ENCODE data around the gene PRKD1.

The PRKD1 gene

DNA sequence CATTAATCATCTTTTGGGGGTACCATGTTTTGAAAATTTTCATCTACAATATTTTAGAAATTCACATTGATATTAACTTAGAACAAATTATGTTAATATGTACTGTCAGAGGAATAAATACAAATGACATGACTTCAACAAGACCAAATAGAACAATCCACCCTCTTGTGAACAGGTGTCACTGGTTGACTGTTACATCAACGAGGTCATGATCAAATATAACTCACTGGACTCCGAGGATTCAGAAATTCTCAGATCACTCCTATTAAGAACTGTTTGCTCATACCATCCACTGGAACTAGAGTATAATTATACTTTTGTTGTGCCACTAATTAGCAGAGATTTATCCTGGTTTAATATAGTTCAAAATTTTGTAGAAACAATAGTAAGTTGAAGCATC lies 318.8 kb downstream of the PRKD1 start:
- no peak for DNase-seq (ENCODE audit: low read depth)

DNA sequence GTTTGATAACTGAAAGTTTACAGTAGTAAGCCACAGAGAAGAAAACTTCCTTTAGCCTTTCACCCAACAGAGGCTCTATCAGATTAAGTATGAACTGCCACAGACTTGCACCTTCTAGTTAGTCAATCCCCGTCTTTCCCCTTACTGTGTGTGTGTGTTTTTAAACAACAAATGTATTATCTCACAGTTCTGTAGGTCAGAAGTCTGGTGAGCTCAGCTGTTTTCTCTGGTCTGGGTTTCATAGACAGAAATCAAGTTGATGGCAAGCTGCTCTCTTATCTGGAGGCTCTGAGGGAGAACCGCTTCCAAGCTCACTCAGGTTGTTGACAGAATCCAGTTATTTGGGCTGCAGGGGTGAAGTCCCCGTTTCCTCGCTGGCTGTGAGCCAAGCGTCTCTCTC lies 320.5 kb downstream of the PRKD1 start:
- no peak for DNase-seq (ENCODE audit: low read depth)

DNA sequence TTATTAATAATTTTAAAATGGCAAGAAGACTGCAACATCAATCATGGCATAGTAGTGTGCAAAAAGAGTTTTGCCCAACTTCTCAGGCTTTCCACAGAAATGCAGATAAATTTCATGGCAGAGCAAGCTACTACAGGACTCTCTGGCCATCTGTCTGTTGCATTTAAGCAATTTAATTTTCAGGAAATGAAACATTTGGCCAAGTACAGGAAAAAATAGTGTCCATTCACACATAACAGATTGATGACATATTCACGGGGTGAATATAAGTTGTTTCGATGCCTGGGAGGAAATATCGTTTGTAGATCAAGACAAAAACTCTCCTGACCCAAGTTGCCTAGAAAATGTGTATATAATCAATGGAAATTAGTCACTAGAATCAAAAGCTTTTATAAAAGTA lies 324.0 kb downstream of the PRKD1 start:
- DNase-seq (ENCODE audit: low read depth) = no peak

DNA sequence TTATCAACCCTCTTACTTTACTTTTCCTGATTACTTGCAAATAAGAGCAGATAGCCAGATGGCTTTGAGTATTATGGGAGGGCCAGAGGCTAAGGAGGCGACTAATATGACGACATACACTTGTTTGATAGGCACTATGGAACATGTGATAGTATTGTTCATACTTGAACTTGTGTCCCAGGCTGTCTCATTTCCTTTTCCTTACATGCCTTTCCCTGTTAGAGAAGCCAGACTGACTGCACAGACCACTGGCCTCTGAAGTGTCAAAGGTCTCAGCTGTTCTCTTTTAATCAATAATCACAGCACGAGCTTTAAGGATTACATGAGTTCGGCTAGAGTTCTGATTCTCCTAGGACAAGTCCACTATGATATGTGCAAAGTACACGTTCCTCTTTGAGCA lies 326.0 kb downstream of the PRKD1 start:
- no peak for DNase-seq (ENCODE audit: low read depth)

DNA sequence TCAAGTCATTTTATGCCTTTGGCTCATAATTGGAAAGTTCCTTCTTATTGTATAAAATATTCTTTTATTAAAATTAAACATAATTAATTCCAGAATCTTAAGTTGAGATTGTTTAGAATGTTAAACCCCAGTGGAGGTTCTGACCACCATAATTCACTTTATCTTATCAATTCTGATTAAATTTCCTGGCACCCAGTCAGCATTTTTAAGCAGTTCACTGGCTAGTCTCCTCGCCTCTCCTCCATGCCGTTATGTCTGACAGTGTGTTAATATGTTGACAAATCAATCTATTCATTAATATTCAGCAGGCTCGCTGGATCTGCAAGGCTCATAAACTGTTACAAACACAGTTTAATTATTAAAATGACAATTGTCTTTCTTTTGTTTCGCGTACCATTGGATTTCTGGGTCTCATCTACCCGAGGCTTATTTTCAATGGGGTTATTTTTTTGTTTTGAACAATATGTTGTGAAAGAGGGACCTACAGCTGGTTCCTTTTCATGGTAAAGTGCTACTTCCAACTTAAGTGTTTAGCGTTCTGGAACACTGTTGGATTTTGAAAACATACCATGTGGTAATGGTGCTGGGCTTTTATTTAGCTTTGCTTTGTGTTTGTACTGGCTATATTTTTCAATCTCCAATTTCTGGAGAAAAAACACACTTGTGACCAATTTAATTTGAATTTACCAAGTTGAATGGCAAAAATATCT lies 339.7 kb downstream of the PRKD1 start:
- DNase-seq (ENCODE audit: low read depth) = no peak

DNA sequence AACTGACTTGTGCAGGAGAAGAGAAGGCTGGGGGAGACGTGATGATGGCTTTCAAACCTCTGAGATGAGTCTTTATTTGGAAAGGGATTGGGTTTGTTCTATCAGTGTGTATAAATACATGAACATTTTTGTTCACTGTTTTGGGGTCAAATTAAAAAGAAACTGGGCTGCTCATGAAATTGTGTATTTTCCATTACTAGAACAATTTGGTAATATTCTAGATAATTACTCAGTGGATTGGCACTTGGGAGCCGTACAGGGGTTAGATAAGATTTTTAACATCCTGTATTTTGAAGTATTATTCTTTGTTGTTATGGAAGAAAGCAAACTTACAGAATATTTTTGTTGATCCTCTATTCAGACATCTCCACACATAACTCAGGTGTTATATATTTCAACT lies 340.6 kb downstream of the PRKD1 start:
- no peak for DNase-seq (ENCODE audit: low read depth)

DNA sequence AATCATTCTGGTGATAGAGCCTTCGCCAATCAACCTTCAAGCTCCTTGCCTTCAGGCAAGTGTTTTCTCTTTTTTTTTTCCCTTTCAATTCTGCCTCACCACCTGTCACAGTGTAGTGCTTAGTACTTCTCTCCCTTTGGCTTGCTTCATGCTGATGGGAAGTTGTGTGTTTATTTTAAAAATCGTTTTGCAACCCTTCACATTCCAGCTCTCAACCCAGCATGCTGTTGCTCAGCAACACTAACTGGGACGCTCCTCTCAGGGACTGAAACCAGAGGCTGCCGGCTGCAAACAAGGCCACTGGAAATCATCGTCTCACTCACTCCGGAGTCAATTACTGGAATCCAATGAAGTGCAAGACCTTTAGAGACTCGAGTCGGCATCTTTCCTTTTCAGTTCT lies 342.7 kb downstream of the PRKD1 start:
- DNase-seq (ENCODE audit: low read depth) = peak; percentile 89

DNA sequence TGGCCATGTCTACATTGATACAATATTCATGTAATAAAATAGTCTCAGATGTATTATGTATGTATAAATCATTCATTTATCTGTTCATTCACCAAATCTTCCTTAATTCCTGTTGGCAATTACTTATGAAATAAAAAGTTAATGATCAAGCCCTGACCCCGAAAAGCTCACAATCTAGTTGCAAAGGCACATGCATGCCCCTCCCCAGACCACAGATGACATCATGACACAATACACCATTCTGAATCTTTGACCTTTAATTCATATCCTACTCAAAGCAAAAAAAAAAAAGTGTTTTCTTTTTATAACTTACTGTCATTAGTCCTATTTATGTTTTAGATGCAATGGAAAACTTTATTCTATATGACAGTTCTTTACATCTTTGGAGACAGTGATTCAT lies 346.9 kb downstream of the PRKD1 start:
- DNase-seq (ENCODE audit: low read depth) = no peak

DNA sequence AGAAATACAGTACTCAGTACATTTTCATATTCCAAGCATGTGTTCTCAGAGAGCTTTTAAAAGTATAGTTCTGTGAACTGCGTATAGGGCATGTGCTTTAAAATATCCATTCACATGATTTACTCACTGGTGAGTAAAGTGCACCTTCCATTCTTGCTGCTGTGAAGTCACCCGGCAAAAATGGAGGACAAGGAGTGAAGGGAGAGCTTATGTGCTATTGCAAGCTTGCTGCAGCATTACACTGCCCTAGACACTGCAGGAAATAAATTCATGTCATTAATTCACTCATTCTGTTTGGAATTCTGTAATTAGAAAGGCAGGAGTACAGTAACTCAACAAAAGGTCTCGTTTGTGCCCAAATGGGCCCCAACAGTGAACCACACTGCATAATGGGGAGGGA lies 347.8 kb downstream of the PRKD1 start:
- no peak for DNase-seq (ENCODE audit: low read depth)

DNA sequence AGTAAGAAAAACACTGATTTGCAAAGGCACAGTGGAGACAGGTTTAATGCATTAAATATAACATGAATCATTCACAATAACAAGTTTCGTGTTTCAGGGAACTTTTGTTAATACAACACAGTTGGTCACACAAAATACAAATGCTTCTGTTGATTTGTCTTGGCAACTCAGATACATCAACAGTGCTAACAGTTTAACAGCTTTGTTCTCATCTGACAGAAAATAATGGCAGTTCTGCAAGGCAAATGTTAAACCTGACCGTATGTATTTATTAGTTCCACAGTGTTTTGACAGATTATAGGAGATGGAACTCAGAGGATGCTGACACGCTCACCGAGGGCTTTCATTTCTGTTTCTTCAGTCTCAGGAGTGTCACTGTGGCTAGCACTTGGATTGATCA lies 350.7 kb downstream of the PRKD1 start:
- DNase-seq (ENCODE audit: low read depth) = no peak

DNA sequence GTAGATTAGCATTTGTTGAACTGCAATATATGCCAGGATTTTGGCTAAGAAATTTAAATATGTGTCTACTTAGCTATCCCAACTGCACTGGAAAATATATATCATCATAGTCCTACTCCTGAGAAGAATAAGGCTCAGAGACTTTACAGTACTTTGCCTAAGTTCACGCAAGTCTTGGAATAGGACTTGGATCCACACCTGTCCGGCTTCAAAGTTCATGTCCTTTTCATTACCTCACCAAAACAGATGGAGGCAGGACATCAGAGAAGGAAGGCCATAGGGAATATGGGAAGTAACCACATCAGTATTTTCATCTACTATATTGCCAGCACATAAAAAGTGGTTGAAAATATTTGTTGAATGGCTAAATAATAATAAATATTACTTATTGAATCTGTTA lies 358.5 kb downstream of the PRKD1 start:
- no peak for DNase-seq (ENCODE audit: low read depth)

DNA sequence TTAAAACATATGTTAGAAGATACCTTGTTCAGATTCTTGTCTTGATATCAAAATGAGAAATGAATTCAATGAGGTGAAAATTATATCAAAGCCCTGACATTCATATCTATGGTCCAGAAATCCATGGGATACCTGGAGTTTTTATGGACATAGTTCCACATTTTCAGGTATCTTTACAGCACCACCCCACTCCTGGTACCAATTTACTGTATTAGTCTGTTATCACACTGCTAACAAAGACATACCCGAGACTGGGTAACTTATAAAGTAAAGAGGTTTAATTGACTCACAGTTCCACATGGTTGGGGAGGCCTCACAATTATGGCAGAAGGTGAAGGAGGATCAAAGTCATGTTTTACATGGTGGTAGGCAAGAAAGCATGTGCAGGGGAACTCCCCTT lies 361.5 kb downstream of the PRKD1 start:
- DNase-seq (ENCODE audit: low read depth) = no peak

DNA sequence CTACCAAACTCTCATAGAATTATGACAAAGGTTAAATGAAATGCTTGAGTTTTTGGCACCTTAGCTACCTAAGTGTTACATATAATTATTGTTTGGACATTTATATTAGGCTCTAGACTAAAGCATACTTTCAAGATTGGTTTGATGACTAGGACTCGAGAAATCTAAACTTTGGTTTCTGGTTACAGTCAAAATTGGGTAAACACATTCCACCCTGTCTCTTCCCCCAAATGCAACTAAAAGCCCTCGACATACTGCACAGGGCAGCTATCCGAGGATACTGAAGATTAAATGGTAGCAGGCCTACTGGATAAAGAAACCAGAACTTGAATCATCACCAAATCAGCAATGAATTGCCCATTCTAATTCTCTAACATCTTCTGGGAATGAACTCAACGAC lies 369.1 kb downstream of the PRKD1 start:
- peak; percentile 27 for DNase-seq (ENCODE audit: low read depth)

DNA sequence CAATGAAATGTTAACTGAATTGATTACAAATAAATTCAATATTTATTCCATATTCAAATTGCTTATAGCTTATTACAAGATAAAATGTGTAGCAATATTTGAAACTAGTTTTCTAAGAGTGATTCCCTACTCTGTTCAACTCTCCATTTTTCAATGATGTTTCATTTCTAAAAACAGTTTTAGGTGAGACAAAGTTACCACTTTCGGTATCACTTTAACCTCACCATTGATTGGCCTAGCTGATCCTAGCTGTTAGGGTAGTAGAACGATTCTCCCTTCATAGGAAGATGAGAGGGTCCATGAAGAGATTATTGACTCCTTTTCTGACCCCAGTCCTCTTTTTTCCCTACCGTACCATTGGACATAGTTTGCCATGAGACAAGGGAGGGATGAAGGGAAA lies 373.3 kb downstream of the PRKD1 start:
- DNase-seq (ENCODE audit: low read depth) = no peak

DNA sequence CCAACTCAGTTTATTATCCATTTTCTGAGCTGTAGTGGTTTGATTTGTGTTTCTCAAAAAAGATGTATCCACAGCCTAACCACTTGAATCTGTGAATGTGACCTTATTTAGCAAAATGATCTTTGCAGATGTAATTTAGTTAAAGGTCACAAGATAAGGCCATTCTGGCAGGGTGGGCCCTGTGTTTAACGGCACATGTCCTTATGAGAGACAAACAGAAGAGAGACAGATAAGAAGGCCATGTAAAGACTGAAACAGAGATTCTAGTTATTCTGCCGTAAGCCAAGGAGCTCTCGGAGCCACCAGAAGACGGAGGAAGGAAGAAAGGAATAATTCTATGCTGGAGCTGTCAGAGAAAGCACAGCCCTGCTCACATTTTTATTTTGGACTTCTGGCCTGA lies 374.2 kb downstream of the PRKD1 start:
- no peak for DNase-seq (ENCODE audit: low read depth)

DNA sequence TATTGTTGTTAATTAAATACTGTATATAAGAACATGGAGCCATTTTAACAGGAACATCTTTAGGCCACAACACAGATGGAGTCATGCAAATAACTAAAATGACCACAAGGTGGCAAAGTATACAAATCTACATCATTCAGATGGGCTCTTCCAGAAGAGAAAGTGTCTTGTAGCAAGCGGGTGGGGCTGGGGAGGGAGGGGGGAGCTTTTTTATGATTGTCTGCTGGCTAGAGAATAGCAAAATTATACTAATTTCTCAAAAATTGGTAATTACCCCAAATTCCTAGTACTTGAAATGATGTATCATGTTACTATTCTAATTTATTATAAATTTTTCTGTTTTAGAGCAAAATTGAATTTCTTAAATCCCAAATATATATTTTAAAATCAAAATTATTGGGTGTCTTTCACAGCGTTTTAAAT lies 378.7 kb downstream of the PRKD1 start:
- peak; percentile 55 for DNase-seq (ENCODE audit: low read depth)

DNA sequence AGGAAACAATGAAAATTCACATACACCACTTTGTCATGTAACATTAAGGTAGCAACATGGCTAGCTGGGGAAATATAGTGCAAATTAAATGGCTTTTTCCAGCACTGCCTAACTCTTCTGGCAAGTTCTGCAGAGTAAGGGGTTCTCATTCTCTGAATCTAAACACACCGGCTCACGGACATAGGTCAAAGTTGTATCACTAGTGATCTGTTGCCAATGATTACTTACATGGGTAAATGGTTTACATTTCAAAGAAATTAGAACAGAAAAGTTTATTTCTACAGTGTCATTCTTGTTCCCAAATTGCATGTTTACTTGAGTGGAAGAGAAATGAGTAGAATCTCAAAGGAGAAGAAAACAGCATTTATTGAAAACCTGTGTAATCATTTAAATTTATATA lies 381.9 kb downstream of the PRKD1 start:
- DNase-seq (ENCODE audit: low read depth) = no peak

DNA sequence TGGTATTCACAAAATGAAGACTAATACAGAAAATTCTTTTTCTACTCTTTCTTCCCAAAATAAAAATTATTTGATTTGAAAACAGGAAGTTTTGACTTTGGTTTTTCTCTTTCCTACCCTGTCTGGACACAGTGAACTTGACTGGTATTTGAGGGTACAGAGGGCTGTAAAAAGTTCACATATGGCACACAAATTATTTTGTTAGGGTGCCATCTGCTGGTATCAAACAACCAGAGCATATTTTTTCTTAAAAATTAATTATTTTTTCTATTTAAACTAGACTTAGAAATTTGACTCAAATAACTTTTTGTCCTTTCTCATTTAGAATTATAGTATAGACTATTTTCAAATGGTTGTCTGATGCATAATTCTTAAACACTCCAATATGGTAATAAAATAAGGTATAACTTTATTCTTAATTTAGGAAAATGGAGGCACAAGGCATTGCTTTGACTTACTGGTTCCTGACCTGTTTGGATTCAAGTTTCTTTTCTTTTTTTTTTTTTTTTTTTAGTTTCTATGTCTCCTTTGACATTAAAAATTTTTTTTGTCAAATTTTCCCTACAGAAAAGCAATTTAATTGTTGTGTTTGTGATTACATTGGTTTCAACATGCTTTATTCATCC lies 390.6 kb downstream of the PRKD1 start:
- DNase-seq (ENCODE audit: low read depth) = peak; percentile 15

DNA sequence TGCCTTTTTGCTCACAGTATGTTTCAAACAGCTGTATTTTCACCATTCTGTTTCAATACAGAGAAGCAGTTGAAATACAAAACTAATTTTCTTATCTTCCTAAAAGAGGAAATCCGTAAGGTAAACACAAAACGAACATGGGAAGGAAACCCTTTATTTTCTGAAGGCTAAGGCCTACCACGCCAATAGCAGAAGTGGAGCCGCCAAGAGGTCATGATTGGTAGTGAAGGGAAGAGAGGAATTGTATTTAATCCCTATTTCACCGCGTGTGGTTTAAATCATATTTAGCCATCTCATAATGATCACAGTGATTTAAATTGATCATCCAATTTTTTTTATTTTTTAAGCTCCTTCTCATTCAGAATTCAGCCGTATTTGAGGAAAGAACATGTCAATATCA lies 398.2 kb downstream of the PRKD1 start:
- DNase-seq (ENCODE audit: low read depth) = no peak

DNA sequence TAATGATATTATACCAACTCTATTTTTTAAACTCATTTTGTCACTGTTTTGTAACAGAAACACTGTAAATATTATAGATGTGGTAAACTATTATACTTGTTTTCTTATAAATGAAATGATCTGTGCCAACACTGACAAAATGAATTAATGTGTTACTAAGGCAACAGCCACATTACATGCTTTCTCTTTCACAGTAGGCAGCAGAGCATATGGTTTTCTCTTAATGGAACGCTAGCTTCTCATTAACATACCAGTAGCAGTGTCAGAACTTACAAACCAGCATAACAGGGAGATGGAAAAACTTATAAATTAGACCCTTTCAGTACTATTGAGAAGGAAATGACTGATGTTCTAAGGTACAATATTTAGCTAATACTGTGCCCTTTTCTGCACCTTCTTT lies 398.8 kb downstream of the PRKD1 start:
- no peak for DNase-seq (ENCODE audit: low read depth)

DNA sequence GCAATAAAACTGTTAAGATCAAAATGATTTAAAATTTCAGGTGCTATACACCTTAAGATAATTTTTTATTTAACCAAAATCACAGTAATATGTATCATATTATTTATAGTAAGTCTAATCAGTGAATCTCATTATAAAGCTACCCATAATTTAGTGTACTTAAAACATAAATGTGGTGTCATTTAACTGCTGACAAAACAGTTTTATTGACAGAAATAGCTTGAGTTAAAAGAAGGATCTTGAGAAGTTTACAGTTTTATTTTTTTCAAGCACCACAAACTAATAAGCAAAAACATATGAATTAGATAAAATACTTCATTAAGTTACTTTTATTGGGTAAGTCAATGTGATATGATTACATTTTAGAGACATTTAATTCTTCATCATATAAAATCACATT lies 400.4 kb downstream of the PRKD1 start:
- no peak for DNase-seq (ENCODE audit: low read depth)

Measured in stromal cell of bone marrow (primary cell).